ENCODE results near the gene ARPP21.

GRCh38 chr3:35733341-35733740, 94.0 kb downstream of the ARPP21 start:
- no peak for TF ChIP-seq ELF4 (IDR thresholded peaks at IDR 0.05)
- TF ChIP-seq FOXA1 (IDR thresholded peaks at IDR 0.05) = no peak
- TF ChIP-seq HDGF (IDR thresholded peaks at IDR 0.05; ENCODE audit: borderline replicate concordance) = no peak
- no peak for TF ChIP-seq SUZ12 (IDR thresholded peaks at IDR 0.05)
- TF ChIP-seq SP1 (IDR thresholded peaks at IDR 0.05) = no peak
- TF ChIP-seq FOXM1 (IDR thresholded peaks at IDR 0.05; ENCODE audit: borderline replicate concordance) = no peak
- no peak for TF ChIP-seq ARNT (IDR thresholded peaks at IDR 0.05)
